GM12865 (cell line): Measurements from ENCODE around the gene KLHL8.

Experiments
- DNase-seq: peaks from one replicate; pipeline ENCODE4 v3.0.0; 2010; ENCODE audit warnings: low read depth
- H3K4me3 ChIP-seq: 2 replicates; pipeline ENCODE4 v1.5.1; 2011; ENCODE audit warnings: mild to moderate bottlenecking, low read depth, low read length, control low read depth
- TF ChIP-seq, protein P1 (sequence below): IDR thresholded peaks from 2 replicates; pipeline ENCODE4 v1.5.1; 2011; ENCODE audit warnings: low read length, control low read depth, low read depth, inconsistent platforms; ENCODE audit not compliant: insufficient read depth; ENCODE audit errors: missing control alignments

Gene KLHL8

DNA sequence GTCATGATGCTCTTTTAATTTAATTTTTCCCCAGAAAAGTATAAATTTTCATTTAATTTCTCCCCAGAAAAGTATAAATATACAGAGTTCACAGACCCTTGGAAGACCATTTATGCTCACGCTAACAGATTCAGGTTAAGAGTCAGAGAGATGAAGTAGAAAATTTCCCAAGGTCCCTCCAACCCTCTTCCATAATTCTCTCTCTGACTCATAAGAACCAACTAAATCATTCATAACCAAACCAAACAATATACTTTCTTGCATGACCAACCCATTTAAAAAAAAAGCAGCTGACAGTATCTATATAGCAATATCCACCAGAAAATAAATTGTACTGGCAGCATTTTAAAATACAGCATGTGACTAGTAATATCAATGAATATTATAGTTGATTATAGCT, 3.9 kb downstream of the KLHL8 start:
- TF ChIP-seq, protein P1, sequence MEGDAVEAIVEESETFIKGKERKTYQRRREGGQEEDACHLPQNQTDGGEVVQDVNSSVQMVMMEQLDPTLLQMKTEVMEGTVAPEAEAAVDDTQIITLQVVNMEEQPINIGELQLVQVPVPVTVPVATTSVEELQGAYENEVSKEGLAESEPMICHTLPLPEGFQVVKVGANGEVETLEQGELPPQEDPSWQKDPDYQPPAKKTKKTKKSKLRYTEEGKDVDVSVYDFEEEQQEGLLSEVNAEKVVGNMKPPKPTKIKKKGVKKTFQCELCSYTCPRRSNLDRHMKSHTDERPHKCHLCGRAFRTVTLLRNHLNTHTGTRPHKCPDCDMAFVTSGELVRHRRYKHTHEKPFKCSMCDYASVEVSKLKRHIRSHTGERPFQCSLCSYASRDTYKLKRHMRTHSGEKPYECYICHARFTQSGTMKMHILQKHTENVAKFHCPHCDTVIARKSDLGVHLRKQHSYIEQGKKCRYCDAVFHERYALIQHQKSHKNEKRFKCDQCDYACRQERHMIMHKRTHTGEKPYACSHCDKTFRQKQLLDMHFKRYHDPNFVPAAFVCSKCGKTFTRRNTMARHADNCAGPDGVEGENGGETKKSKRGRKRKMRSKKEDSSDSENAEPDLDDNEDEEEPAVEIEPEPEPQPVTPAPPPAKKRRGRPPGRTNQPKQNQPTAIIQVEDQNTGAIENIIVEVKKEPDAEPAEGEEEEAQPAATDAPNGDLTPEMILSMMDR, result no peak
- no peak for DNase-seq
- H3K4me3 ChIP-seq, result no peak overlapping the region

DNA sequence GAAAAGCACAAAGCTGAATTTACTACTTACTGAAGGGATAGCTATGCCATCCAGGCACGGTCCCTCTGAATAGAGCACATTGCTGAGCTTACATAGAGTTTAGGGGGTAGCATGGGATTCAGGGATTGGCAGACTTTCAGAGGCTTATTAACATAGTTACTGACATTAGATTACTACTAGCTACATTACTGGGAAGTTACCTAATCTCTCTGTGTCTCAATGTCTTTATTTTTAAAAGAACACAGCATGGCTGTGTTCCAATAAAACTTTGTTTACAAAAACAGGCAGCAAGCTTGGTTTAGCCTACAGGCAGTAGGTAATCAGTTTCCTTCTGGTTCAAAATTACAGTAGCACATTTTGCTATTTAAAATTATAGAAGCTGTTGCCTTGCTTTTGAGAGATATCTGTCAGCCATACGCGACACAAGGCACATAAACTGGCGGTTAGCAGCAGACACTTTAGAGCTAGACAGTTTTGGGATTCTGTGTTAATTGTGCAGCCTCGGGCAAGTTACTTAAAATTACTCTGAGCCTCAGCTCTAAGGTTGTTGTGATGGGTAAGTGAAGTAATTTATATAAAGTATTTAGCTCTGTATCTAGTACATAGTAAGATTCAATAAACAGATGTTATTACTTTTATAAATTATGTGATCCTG, 6.9 kb downstream of the KLHL8 start:
- no peak overlapping the region for H3K4me3 ChIP-seq
- DNase-seq, result no peak
- TF ChIP-seq, protein P1, result no peak

DNA sequence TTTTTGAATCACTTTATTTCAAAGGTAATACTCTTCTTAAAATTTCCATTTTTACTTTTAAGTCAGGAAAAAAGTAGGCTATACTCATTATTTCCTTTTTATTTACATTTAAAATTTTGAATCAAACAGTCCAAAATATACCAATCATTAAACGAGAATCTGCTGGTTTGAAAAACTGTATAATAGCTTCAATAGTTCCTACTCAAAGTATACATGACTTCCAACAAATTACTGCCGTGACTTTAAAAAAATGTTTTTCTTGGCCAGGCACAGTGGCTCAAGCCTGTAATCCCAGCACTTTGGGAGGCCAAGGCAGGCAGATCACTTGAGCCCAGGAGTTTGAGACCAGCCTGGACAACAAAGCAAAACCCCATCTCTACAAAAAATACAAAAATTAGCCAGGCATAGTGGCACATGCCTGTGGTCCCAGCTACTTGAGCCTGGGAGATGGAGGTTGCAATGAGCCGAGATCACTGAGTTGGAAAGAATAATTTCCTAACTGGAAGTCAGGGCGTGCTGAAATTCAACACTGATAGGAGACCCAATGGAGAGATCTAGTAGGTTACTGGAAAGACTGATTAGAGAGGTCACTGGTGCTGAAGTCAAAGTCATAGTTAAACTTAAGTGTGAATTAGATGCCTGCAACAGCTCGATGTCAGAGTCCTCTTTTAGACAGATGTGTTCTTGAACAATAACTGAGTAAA, 9.0 kb downstream of the KLHL8 start:
- TF ChIP-seq, protein P1, result no peak
- DNase-seq, result no peak

DNA sequence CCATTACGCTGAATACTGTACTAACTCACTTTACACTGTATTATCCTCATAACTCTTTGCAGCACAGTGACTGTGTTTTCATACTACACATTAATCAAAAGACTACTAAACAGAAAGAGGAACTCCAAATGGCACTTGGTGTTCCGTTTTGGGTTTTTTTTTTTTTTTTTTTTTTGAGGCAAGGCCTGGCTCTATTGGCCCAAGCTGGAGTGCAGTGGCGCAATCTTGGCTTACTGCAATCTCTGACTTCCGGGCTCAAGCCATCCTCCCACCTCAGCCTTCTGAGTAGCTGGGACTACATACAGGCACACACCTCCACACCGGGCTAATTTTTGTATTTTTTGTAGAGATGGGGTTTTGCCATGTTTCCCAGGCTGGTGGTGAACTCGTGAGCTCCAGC, 10.7 kb downstream of the KLHL8 start:
- TF ChIP-seq, protein P1, result no peak
- H3K4me3 ChIP-seq, result no peak overlapping the region
- DNase-seq, result peak; percentile 8

More for the DNA sequence above, 9.0 kb downstream of the KLHL8 start:
- no peak overlapping the region for H3K4me3 ChIP-seq

DNA sequence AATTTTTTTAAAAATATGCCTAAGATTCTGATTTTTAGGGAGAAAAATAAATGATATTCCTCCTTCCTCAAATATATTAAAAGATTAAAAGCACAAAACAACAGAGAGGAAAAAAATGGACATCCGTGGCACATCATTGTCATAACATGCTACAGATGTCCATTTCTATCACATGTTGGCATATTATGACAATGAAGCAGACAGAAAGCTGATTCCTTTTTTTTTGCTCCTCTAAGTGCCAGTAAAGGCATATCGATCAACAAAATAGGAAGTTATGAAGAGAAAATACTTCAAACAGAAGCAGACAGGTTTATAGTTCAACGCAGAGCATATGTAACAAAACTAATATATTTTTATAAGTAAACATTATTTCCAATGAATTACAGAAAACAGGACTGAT, 11.2 kb downstream of the KLHL8 start:
- H3K4me3 ChIP-seq, result no peak overlapping the region
- TF ChIP-seq, protein P1, result no peak
- no peak for DNase-seq

DNA sequence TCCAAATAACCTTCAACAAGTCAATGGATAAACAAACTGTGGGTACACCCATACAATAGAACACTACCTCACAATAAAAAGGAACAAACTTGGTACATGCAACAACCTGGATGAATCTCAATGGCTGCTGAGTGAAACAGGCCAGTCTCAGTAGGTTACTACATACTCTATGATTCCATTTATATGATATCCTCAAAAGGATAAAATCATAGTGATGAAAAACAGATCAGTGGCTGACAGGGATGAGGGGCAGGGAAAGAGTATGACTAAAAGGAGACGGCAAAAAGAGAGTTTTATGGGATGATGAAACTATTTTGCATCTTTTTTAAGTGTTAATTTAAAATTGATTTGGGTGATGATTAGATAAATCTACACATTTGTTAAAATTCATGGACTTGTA, 15.9 kb downstream of the KLHL8 start:
- no peak for DNase-seq
- no peak overlapping the region for H3K4me3 ChIP-seq
- TF ChIP-seq, protein P1, result no peak
